A549 (cell line): Measurements from ENCODE around the gene TAF12.

ENCODE experiments used
- CBX8 ChIP-seq: fragments of 200-600 bp; sonication (generic); IDR thresholded peaks from 2 replicates; pipeline ENCODE4 v1.6.1; 2016
- CTCF ChIP-seq: fragments of >200 bp; sonication (Bioruptor Twin); formaldehyde crosslinking; IDR thresholded peaks from 3 replicates; pipeline ENCODE4 v1.5.1; 2016
- EP300 ChIP-seq, 2 experiments: fragments of >200 bp; sonication (Bioruptor Twin); formaldehyde crosslinking; IDR thresholded peaks; 2 replicates in 1 of 2; 3 replicates in 1 of 2; pipeline ENCODE4 v1.6.1; 2016 to 2017
- ESRRA ChIP-seq: fragments of 150-350 bp; IDR thresholded peaks from 2 replicates; pipeline ENCODE4 v1.6.1; 2014; ENCODE audit warnings: mild to moderate bottlenecking, low read length, borderline replicate concordance
- FOSL2 ChIP-seq, 2 experiments: fragments of 450-650 bp in 1 of 2; fragments of >200 bp in 1 of 2; sonication (Bioruptor Twin) in 1 of 2; formaldehyde crosslinking; IDR thresholded peaks; 2 replicates each; pipeline versions ENCODE4 v1.5.0 to v1.6.1; 2016 to 2020; ENCODE audit warnings: mild to moderate bottlenecking in 1 of 2, moderate library complexity in 1 of 2
- HEYL ChIP-seq: fragments of 250-450 bp; sonication (Bioruptor Pico); IDR thresholded peaks from 2 replicates; pipeline ENCODE4 v1.8.0; 2021; ENCODE audit warnings: mild to moderate bottlenecking, moderate library complexity
- POLR2A ChIP-seq: IDR thresholded peaks from 2 replicates; pipeline ENCODE4 v1.6.1; 2012; ENCODE audit warnings: mild to moderate bottlenecking, low read length
- RFX5 ChIP-seq: fragments of 450-650 bp; IDR thresholded peaks from 2 replicates; pipeline ENCODE4 v1.7.1; 2014; ENCODE audit warnings: antibody characterized with exemption, mild to moderate bottlenecking, moderate library complexity
- TF ChIP-seq, protein P1 (sequence below): IDR thresholded peaks from 2 replicates; pipeline ENCODE4 v1.6.1; 2012

GRCh38 chr1:28591708-28592320 lies 51.1 kb downstream of the TAF12 start, which contains the start of gene RAB42:
- TF ChIP-seq CTCF: no peak
- TF ChIP-seq CBX8: no peak
- TF ChIP-seq FOSL2 (IDR thresholded peaks at IDR 0.05): no peak
- no peak for TF ChIP-seq FOSL2 (CRISPR knock-in tag; IDR thresholded peaks at IDR 0.05)
- TF ChIP-seq, protein P1, sequence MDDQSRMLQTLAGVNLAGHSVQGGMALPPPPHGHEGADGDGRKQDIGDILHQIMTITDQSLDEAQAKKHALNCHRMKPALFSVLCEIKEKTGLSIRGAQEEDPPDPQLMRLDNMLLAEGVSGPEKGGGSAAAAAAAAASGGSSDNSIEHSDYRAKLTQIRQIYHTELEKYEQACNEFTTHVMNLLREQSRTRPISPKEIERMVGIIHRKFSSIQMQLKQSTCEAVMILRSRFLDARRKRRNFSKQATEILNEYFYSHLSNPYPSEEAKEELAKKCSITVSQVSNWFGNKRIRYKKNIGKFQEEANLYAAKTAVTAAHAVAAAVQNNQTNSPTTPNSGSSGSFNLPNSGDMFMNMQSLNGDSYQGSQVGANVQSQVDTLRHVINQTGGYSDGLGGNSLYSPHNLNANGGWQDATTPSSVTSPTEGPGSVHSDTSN: no peak
- no peak for TF ChIP-seq POLR2A
- TF ChIP-seq RFX5: no peak
- TF ChIP-seq HEYL (CRISPR knock-in tag): no peak
- TF ChIP-seq EP300 (IDR thresholded peaks at IDR 0.05): no peak
- TF ChIP-seq ESRRA: no peak
